GM12873 (cell line): ENCODE results near the gene MTR.

Source experiments
- CTCF ChIP-seq: IDR thresholded peaks from 2 replicates; pipeline ENCODE4 v1.5.1; 2012; ENCODE audit warnings: low read depth, mild to moderate bottlenecking, moderate library complexity, low read length, control low read depth; ENCODE audit not compliant: insufficient read depth; ENCODE audit errors: missing control alignments

Gene MTR

GRCh38 chr1:236779312-236779711, 15.8 kb upstream of the MTR start:
- no peak for TF ChIP-seq CTCF

DNA sequence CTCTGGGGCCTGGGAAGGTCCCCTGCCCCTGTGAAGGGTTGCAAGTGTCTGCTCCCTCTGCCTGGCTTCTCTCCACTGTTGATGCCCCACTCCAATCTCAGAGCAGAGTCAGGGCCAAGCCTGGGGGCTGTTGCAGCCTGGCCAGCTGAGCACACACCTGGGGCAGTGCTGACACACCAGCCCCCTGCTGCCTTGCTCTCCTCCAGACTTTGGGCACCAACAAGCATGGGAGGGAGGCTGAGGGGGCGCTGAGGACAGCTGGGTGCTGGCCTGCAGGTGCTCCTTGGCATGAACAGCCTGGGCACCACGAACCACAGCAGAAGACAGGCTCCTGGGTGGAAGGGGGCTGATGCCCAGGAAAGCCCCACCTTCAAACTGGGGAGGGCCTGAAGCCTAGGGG, 9.6 kb upstream of the MTR start:
- no peak for TF ChIP-seq CTCF

DNA sequence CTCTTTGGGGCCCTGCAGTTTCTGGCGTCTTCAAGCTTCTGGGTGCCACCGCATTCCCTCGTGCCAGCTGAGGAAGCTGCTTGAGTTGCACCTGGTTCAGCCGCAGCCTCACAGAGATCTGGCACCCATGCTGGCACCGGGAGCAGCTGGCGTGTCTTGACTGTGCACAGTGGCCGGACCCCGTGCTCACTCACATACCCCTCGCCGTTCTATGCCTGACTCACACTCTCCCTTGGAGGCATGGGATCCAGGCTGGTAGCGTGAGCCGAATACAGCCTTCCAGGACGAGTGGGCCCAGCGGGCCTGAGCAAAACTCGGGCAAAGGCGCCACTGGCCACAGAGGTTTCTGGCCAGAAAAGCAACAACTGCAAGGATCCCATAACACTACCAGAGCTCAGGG, 8.6 kb upstream of the MTR start:
- TF ChIP-seq CTCF = no peak

DNA sequence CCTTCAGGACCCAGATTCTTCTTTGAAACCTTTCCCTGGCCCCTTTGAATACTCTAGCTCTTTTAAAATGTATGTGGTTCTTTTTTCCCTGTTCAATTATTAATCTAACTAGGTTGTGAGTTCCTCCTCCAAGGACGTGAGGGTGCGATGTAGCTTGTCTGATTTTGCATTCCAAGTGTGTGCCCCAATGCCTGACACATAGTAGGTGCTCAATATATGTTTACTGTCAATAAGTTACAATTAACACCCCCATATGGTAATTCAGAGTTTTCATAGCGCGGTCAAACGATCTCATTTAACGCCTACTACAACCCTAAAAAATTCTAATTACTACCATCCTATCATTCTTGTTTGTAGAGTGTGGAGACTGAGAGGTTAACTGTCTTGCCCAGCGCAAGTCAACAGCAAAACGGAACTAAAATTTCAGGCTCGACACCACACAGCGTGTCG, 482 bp upstream of the MTR start:
- no peak for TF ChIP-seq CTCF

DNA sequence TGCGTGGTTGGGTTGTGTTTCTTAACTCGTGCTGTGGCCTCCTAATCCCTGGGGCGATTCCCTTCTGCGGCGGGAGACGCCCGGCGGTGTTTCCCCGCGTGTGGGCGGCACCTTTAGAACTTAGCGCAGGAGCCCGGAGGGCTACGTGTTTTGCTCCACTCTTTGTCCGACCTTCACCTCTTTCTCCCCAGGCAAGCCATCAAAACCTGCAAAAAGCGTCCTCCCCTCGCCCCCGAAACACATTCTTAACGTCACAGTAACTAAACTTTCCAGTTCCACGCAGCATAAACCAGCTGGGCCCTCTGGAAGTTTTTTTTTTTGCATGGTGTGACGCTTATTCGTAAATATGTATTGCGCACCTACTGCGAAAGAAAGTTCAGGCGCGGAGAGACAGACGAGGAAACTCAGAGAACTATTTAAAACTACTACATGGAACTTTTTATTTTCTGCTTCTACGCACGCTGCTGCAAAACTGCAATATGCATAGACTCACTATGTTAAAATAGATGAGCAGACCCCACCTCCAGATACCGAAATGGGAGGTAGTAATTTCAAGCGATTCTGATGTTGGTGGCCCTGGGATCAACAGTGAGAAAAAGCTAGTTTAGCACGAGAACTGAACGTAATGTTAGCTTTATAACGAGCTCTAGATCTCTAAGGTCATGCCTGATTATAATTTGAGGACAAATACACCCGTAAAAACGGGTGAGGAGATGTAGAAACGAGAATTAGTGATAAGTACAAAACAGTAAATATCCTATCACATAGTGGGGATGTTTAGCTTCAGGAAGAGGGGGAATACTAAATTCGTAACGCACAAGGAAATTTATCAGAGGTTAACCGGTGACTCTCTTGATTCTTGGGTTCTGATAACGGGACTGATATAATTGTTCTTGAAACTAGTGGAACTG, 920 bp downstream of the MTR start:
- TF ChIP-seq CTCF = no peak

- TF ChIP-seq CTCF = no peak
Measured at GRCh38 chr1:236799001-236799400, 3.9 kb downstream of the MTR start.

DNA sequence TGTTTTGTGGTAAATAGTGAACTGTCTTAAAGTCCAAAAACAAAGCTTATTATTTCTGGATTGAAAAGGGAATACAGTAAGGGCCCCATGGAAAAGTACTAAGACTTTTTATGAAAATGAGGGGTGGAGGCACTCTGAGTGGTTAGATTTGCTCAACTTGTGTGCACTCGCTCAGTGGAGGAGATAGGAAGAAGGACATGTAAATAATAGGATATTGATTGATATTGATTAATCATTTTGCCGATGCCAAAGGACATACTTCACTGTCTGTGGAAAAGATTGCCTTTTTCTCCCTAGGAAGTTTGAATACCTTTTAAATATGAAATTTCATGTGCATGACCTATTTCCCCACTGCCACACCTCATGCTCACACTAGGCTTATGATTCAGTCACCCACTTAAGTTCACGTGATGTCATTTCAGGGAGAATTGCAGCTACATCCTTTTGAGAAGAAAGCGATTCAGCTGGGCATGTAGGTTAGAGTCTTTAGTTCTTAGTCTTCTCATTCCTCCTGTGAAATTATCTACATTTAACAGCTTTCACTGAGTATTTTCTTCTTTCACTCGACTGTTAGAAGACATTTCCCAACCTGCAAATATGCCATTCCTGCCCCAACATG, 5.0 kb downstream of the MTR start:
- no peak for TF ChIP-seq CTCF
